Activated CD8-positive, alpha-beta T cell treated with anti-CD3 and anti-CD28 coated beads, Interleukin-2, amount 10 ng/mL, durations not matched to agents 7 days and 5 days (primary cell): ENCODE data around the gene FMOD. TPM values are rescaled to one million over a fixed set of nuclear protein-coding genes. Genes with fewer than 3 reads are reported as not detected.

ENCODE experiments used
- ATAC-seq: fragments of 150-1000 bp; cut with Tn5 transposase; one replicate; pipeline ENCODE4 v1.10.0; 2021; ENCODE audit warnings: moderate library complexity
- CTCF ChIA-PET: fragments of 350-600 bp; sonication (Branson Sonifier 250); formaldehyde crosslinking; loops from one replicate; lab custom pipeline; 2021; ENCODE audit warnings: antibody characterized with exemption; lab: Charles Lee
- POLR2A ChIA-PET: fragments of 350-600 bp; sonication (Branson Sonifier 250); formaldehyde crosslinking; loops from one replicate; lab custom pipeline; 2021; ENCODE audit warnings: antibody characterized with exemption; lab: Charles Lee
- DNase-seq: peaks from one replicate; pipeline ENCODE4 v3.0.0-alpha.2; 2020
- H3K27ac Mint-ChIP-seq: one replicate; pipeline ENCODE4 v1.8.0; 2021; ENCODE audit warnings: mild to moderate bottlenecking, mixed read lengths
- H3K27me3 Mint-ChIP-seq: one replicate; pipeline ENCODE4 v1.8.0; 2021; ENCODE audit warnings: low read depth, mixed read lengths
- H3K36me3 Mint-ChIP-seq: one replicate; pipeline ENCODE4 v1.8.0; 2021; ENCODE audit warnings: low read depth, mixed read lengths
- H3K4me1 Mint-ChIP-seq: one replicate; pipeline ENCODE4 v1.8.0; 2021; ENCODE audit warnings: low read depth, mixed read lengths
- H3K4me3 Mint-ChIP-seq: one replicate; pipeline ENCODE4 v1.8.0; 2021; ENCODE audit warnings: mild to moderate bottlenecking, mixed read lengths
- H3K9me3 Mint-ChIP-seq: one replicate; pipeline ENCODE4 v1.8.0; 2022; ENCODE audit warnings: mixed read lengths; ENCODE audit not compliant: insufficient read depth
- total RNA-seq, 2 experiments: library from RNA; stranded (reverse); gene quantifications; one replicate each; pipeline ENCODE4 v1.2.3, GENCODE V29; 2021

FMOD gene
- not detected for total RNA-seq

GRCh38 chr1:203351037-203351625, at the start of gene FMOD:
Gene FMOD (minus strand): TSS chr1:203351122. CDS start chr1:203348270, 2,852 bp downstream.
- ChIA-PET POLR2A (no interaction called here), CTCF (interaction anchor here (1.0 to 31.1 kb wide), 3 partner anchors 8 to 83 kb away, joined by 3 to 841 read pairs (median 12); no protein-coding TSS in a partner anchor)
- H3K4me1 Mint-ChIP-seq: peaks cover 6% of the 10 kb centered on the region
- DNase-seq: no peak
- no peaks in the 10 kb centered on the region for H3K36me3 Mint-ChIP-seq
- no peak within 1 kb of the TSS for H3K4me3 Mint-ChIP-seq
- H3K27ac Mint-ChIP-seq: no peak within 1 kb of the TSS
- H3K27me3 Mint-ChIP-seq: peaks cover 28% of the 10 kb centered on the region
- H3K9me3 Mint-ChIP-seq: no peaks in the 10 kb centered on the region
- peak; percentile 56 for ATAC-seq

DNA sequence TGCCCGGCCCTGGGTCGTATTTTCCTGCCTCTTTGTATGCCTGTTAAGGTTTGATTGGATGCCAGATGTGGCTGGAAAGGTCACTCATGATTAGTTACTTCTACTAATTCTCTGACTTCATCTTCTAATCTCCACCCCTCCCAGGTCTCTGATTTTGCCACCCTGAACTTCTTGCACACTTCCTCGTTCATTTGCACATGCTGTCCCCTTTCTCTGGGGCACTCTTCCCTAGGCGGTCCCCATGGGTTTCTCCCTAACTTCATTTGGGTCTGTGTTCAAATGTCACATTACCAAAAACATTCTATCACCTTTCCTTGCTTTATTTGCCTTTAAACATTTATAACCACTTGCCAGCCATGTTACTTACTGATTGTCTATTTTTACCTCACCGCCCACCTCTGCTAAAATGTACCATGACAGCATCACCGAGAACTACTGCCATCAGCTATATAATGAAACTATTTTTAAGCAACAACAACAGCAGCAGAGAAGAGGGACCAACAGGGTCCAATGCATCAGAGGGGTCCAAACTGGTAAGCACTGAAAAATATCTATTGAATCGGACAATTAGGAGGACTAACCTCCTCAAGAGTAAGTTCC, 45.8 kb upstream of the FMOD start:
- ChIA-PET POLR2A (no interaction called here), CTCF (no interaction called here)
- DNase-seq (no peak), ATAC-seq (no peak)
- Mint-ChIP-seq H3K9me3 (no peaks in the 10 kb centered on the region), H3K4me1 (no peaks in the 10 kb centered on the region), H3K27ac (no peak overlapping the region), H3K36me3 (no peaks in the 10 kb centered on the region), H3K4me3 (no peak overlapping the region), H3K27me3 (peaks cover 26% of the 10 kb centered on the region)

- DNase-seq (no peak), ATAC-seq (no peak)
- Mint-ChIP-seq H3K4me1 (no peaks in the 10 kb centered on the region), H3K27me3 (peaks cover 27% of the 10 kb centered on the region), H3K9me3 (no peaks in the 10 kb centered on the region), H3K4me3 (no peak overlapping the region), H3K27ac (no peak overlapping the region), H3K36me3 (no peaks in the 10 kb centered on the region)
- ChIA-PET CTCF (no interaction called here), POLR2A (no interaction called here)
Measured at GRCh38 chr1:203395751-203396150, 44.8 kb upstream of the FMOD start.

GRCh38 chr1:203390298-203390697, 39.4 kb upstream of the FMOD start:
- ChIA-PET CTCF (interaction anchor here (0.7 kb wide), 1 partner anchor 123 kb away, joined by 3 read pairs; no protein-coding TSS in a partner anchor), POLR2A (no interaction called here)
- Mint-ChIP-seq H3K27ac (no peak overlapping the region), H3K27me3 (peaks cover 35% of the 10 kb centered on the region), H3K4me1 (no peaks in the 10 kb centered on the region), H3K9me3 (no peaks in the 10 kb centered on the region), H3K36me3 (no peaks in the 10 kb centered on the region), H3K4me3 (no peak overlapping the region)
- no peak for DNase-seq
- no peak for ATAC-seq

DNA sequence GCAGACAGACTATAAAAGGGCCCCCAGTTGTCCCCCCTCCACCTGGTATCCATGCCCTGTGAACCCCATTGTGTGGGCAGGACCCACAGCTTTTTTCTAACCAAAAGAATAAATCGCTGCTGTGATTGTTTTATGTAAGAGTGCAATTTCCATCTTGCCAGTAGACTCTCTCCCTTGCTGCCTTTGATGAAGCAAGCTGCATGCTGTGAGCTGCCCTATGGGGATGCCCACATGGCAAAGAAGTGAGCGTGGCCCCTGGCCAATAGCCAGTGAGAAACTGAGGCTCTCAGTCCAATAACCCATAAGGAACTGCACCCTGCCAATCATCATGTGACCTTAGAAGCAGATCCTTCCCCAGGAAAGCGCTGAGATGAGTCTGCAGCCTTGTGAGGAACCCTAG, 37.8 kb upstream of the FMOD start:
- DNase-seq (no peak), ATAC-seq (no peak)
- ChIA-PET CTCF (interaction anchor here (1.3 kb wide), 1 partner anchor 48 kb away, joined by 4 read pairs; no protein-coding TSS in a partner anchor), POLR2A (no interaction called here)
- H3K27ac Mint-ChIP-seq: no peak overlapping the region
- H3K27me3 Mint-ChIP-seq: peaks cover 40% of the 10 kb centered on the region
- H3K9me3 Mint-ChIP-seq: no peaks in the 10 kb centered on the region
- H3K36me3 Mint-ChIP-seq: no peaks in the 10 kb centered on the region
- no peaks in the 10 kb centered on the region for H3K4me1 Mint-ChIP-seq
- no peak overlapping the region for H3K4me3 Mint-ChIP-seq

- H3K4me3 Mint-ChIP-seq: no peak overlapping the region
- no peak for DNase-seq
- no peak overlapping the region for H3K27ac Mint-ChIP-seq
- POLR2A ChIA-PET: no interaction called here
- ATAC-seq: no peak
- no peaks in the 10 kb centered on the region for H3K4me1 Mint-ChIP-seq
- CTCF ChIA-PET: interaction anchor here (0.9 kb wide), 1 partner anchor 18 kb away, joined by 3 read pairs; no protein-coding TSS in a partner anchor
- peaks cover 28% of the 10 kb centered on the region for H3K27me3 Mint-ChIP-seq
- H3K9me3 Mint-ChIP-seq: no peaks in the 10 kb centered on the region
- no peaks in the 10 kb centered on the region for H3K36me3 Mint-ChIP-seq
Measured at GRCh38 chr1:203382026-203382425, 31.1 kb upstream of the FMOD start.

DNA sequence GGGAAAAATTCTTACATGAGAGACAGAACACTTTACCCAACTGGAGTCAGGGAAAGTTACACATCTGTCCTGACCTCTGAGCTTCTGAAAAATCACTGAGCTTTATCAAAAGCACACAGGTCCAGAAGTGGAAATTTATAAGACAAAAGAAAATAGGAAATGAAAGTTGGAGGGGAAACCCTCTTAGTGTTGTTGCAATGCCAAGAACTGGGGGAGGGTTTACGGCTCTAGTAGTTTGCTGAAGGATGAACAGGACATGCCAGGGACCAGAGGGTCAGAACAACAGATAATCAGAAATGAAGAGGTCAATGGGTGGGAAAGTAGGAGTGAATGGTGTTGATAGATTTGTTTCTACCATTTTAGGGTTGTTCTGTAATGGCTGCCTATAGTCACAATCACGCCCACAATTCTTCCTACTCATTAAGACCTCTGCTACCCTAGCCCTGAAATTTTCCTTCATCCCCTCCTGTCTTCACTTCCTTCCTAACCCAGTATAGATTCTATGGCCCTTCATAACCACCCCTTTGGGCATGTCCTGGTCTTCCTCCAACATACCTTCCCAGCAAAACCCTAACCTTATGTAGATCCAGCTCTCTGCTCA, 30.3 kb upstream of the FMOD start:
- POLR2A ChIA-PET: no interaction called here
- no peak overlapping the region for H3K4me3 Mint-ChIP-seq
- CTCF ChIA-PET: interaction anchor here (0.9 to 2.0 kb wide), 2 partner anchors 105 to 342 kb away, joined by 4 read pairs; no protein-coding TSS in a partner anchor
- ATAC-seq: no peak
- peaks cover 28% of the 10 kb centered on the region for H3K27me3 Mint-ChIP-seq
- no peaks in the 10 kb centered on the region for H3K9me3 Mint-ChIP-seq
- no peaks in the 10 kb centered on the region for H3K36me3 Mint-ChIP-seq
- no peak overlapping the region for H3K27ac Mint-ChIP-seq
- no peak for DNase-seq
- no peaks in the 10 kb centered on the region for H3K4me1 Mint-ChIP-seq

- CTCF ChIA-PET: interaction anchor here (0.6 to 2.0 kb wide), 4 partner anchors 106 to 341 kb away, joined by 3 to 7 read pairs (median 4); no protein-coding TSS in a partner anchor
- no peak overlapping the region for H3K4me3 Mint-ChIP-seq
- no peaks in the 10 kb centered on the region for H3K9me3 Mint-ChIP-seq
- no peaks in the 10 kb centered on the region for H3K36me3 Mint-ChIP-seq
- peaks cover 27% of the 10 kb centered on the region for H3K27me3 Mint-ChIP-seq
- H3K4me1 Mint-ChIP-seq: no peaks in the 10 kb centered on the region
- POLR2A ChIA-PET: no interaction called here
- DNase-seq (no peak), ATAC-seq (no peak)
- no peak overlapping the region for H3K27ac Mint-ChIP-seq
Measured at GRCh38 chr1:203380420-203381150, 29.7 kb upstream of the FMOD start.

DNA sequence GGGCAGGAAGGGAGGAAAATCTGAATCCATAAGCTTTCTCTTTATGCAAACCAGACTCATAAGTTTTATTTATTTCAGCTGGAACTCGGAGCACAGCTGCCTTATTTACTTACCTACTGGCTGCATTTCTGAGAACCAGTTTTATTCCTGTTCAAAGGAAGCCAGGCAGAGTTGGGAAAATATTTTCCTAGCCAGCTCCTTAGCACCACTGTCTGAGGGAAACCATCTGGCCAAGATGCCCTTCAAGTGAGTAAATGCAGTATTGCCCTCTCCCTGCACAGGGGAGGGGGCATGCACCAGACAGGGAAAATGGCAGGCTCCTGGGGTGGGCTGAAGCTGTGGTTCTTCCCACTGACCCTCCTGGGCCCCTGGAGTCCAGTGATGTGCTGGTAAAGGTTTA, 28.9 kb upstream of the FMOD start:
- H3K4me1 Mint-ChIP-seq: no peaks in the 10 kb centered on the region
- POLR2A ChIA-PET: interaction anchor here (0.8 kb wide), 1 partner anchor 113 kb away, joined by 3 read pairs; no protein-coding TSS in a partner anchor
- DNase-seq: no peak
- ATAC-seq: no peak
- H3K27ac Mint-ChIP-seq: no peak overlapping the region
- peaks cover 29% of the 10 kb centered on the region for H3K27me3 Mint-ChIP-seq
- no peaks in the 10 kb centered on the region for H3K36me3 Mint-ChIP-seq
- CTCF ChIA-PET: interaction anchor here (1.5 to 2.0 kb wide), 3 partner anchors 113 to 340 kb away, joined by 4 to 7 read pairs (median 4); no protein-coding TSS in a partner anchor
- no peaks in the 10 kb centered on the region for H3K9me3 Mint-ChIP-seq
- no peak overlapping the region for H3K4me3 Mint-ChIP-seq

- H3K36me3 Mint-ChIP-seq: no peaks in the 10 kb centered on the region
- H3K27me3 Mint-ChIP-seq: peaks cover 21% of the 10 kb centered on the region
- H3K4me1 Mint-ChIP-seq: no peaks in the 10 kb centered on the region
- ChIA-PET CTCF (interaction anchor here (0.9 to 1.7 kb wide), 3 partner anchors 88 to 261 kb away, joined by 4 to 7 read pairs (median 4); no protein-coding TSS in a partner anchor), POLR2A (no interaction called here)
- no peaks in the 10 kb centered on the region for H3K9me3 Mint-ChIP-seq
- no peak for ATAC-seq
- DNase-seq: no peak
- H3K4me3 Mint-ChIP-seq: no peak overlapping the region
- no peak overlapping the region for H3K27ac Mint-ChIP-seq
Measured at GRCh38 chr1:203378556-203379245, 27.8 kb upstream of the FMOD start.

GRCh38 chr1:203373991-203374390, 23.1 kb upstream of the FMOD start:
- DNase-seq (no peak), ATAC-seq (no peak)
- H3K27ac Mint-ChIP-seq: no peak overlapping the region
- POLR2A ChIA-PET: no interaction called here
- no peaks in the 10 kb centered on the region for H3K4me1 Mint-ChIP-seq
- peaks cover 8% of the 10 kb centered on the region for H3K27me3 Mint-ChIP-seq
- H3K4me3 Mint-ChIP-seq: no peak overlapping the region
- CTCF ChIA-PET: interaction anchor here (1.7 kb wide), 1 partner anchor 107 kb away, joined by 7 read pairs; no protein-coding TSS in a partner anchor
- H3K36me3 Mint-ChIP-seq: no peaks in the 10 kb centered on the region
- no peaks in the 10 kb centered on the region for H3K9me3 Mint-ChIP-seq
